ENCODE data around the gene ERCC2. TPM values are rescaled to one million over a fixed set of nuclear protein-coding genes. Genes with fewer than 3 reads are reported as not detected.

ERCC2 gene
- total RNA-seq, 1 experiment from 2014 or later: 58.9 TPM

- Histone ChIP-seq H3K9ac (ENCODE audit: low read length) (no peak overlapping the region), H3K4me2 (ENCODE audit: low read length) (0 out of 2 replicates have a peak overlapping the region, but pooled peaks have one; percentile 5), H3K4me1 (ENCODE audit: control insufficient read depth in 1 of 2, insufficient read depth in 2 of 2, low read length in 2 of 2) (peaks cover 27 to 40% of the 10 kb centered on the region in 2 experiments), H3K79me2 (ENCODE audit: insufficient read depth, low read length) (peaks cover 55% of the 10 kb centered on the region), H3K27me3 (ENCODE audit: insufficient read depth, low read length) (no peaks in the 10 kb centered on the region), H3K9me3 (ENCODE audit: control insufficient read depth in 1 of 2, insufficient read depth in 1 of 2, low read depth in 1 of 2, low read length in 2 of 2) (no peaks in the 10 kb centered on the region), H3K36me3 (ENCODE audit: control insufficient read depth in 1 of 2, insufficient read depth in 2 of 2, low read length in 2 of 2) (peaks cover 2 to 7% of the 10 kb centered on the region in 2 experiments; a peak in 3 of 4 replicates), H4K20me1 (ENCODE audit: insufficient read depth) (no peaks in the 10 kb centered on the region), H3K4me3 (replicated peaks in 1 of 2; ENCODE audit: low read depth in 1 of 2, low read length in 2 of 2) (no peak overlapping the region), H3K9me2 (ENCODE audit: insufficient read depth) (no peaks in the 10 kb centered on the region), H2AFZ (ENCODE audit: low read depth, low read length, poor library complexity, severe bottlenecking) (no peak overlapping the region), H3K27ac (ENCODE audit: low read depth, low read length) (peak overlapping the region; percentile 38; the same call in 1 of the 2 replicates)
- RAD21 ChIA-PET (ENCODE audit: low non-redundant PET in 1 of 2, low total read pairs in 2 of 2, uncharacterized antibody in 2 of 2, unreplicated experiment in 2 of 2): no interaction called here
- intact Hi-C loops (cut with micrococcal nuclease): no loop called here
- DNase-seq (ENCODE audit: low read depth, low spot score): no peak
- no peak for ATAC-seq
- CTCF ChIA-PET: interaction anchor here (0.9 kb wide), 1 partner anchor 79 kb away, joined by 4 read pairs; no protein-coding TSS in a partner anchor
- TF ChIP-seq CTCF (IDR thresholded peaks at IDR 0.05 in 2 of 3, conservative IDR thresholded peaks at IDR 0.05 in 1 of 3; ENCODE audit: borderline replicate concordance in 1 of 3, insufficient read depth in 1 of 3, low read depth in 2 of 3, low read length in 2 of 3) (no peak), ELF1 (IDR thresholded peaks at IDR 0.05; ENCODE audit: borderline replicate concordance, low read depth) (no peak), SRF (IDR thresholded peaks at IDR 0.05; ENCODE audit: low read depth) (no peak), EZH2 (IDR thresholded peaks at IDR 0.05) (no peak), ATF3 (IDR thresholded peaks at IDR 0.05) (no peak), MAX (IDR thresholded peaks at IDR 0.05) (no peak), EZH2phosphoT487 (IDR thresholded peaks at IDR 0.05; ENCODE audit: borderline replicate concordance) (no peak), CEBPB (IDR thresholded peaks at IDR 0.05; ENCODE audit: low read depth) (no peak), RAD21 (IDR thresholded peaks at IDR 0.05; ENCODE audit: low read depth) (no peak), SIN3A (IDR thresholded peaks at IDR 0.05; ENCODE audit: low read depth) (no peak), ZBTB33 (IDR thresholded peaks at IDR 0.05; ENCODE audit: extremely low read depth, insufficient replicate concordance, low read length) (no peak)
- POLR2A ChIA-PET: interaction anchor here (2.1 kb wide), 1 partner anchor 79 kb away, joined by 4 read pairs; no protein-coding TSS in a partner anchor
- BruUV-seq (replicated peaks): no TSS peak
These were observed 29.8 kb upstream of the ERCC2 start for GRCh38 chr19:45400192-45400591.
